Activated B cell treated with CpG ODN at 0.5 μM for 24 hours (primary cell): Measurements from ENCODE around the gene WNT5B. TPM values are rescaled to one million over a fixed set of nuclear protein-coding genes. Genes with fewer than 3 reads are reported as not detected.

Experiments
- ATAC-seq: fragments of 200-7000 bp; cut with Tn5 transposase; one replicate; pipeline ENCODE4 v1.10.0; 2021; ENCODE audit warnings: low read depth, mild to moderate bottlenecking, moderate library complexity
- CTCF ChIA-PET: fragments of 350-600 bp; sonication (Branson Sonifier 250); formaldehyde crosslinking; loops from one replicate; lab custom pipeline; 2021; ENCODE audit warnings: antibody characterized with exemption; lab: Charles Lee
- POLR2A ChIA-PET: fragments of 350-600 bp; sonication (Branson Sonifier 250); formaldehyde crosslinking; loops from one replicate; lab custom pipeline; 2021; ENCODE audit warnings: antibody characterized with exemption; lab: Charles Lee
- DNase-seq: peaks from one replicate; pipeline ENCODE4 v3.0.0; 2022
- H3K27ac Mint-ChIP-seq: one replicate; pipeline ENCODE4 v1.8.0; 2020; ENCODE audit warnings: mixed read lengths
- H3K27me3 Mint-ChIP-seq: one replicate; pipeline ENCODE4 v1.8.0; 2021; ENCODE audit warnings: mixed read lengths
- H3K36me3 Mint-ChIP-seq: one replicate; pipeline ENCODE4 v1.8.0; 2021; ENCODE audit warnings: low read depth, mixed read lengths
- H3K4me1 Mint-ChIP-seq: one replicate; pipeline ENCODE4 v1.8.0; 2021; ENCODE audit warnings: mixed read lengths
- H3K4me3 Mint-ChIP-seq: one replicate; pipeline ENCODE4 v1.8.0; 2020; ENCODE audit warnings: mild to moderate bottlenecking, mixed read lengths
- H3K9me3 Mint-ChIP-seq: one replicate; pipeline ENCODE4 v1.8.0; 2020; ENCODE audit warnings: mixed read lengths
- intact Hi-C: fragments of 100-400 bp; cut with micrococcal nuclease; formaldehyde crosslinking; loops from one replicate; pipeline ENCODE4 v1.15.1; 2024
- total RNA-seq: library from RNA; stranded (reverse); gene quantifications from 2 replicates; pipeline ENCODE4 v1.2.3, GENCODE V29; 2022
- TF ChIP-seq, protein P1 (sequence below): fragments of 200-600 bp; IDR thresholded peaks from one replicate; pipeline ENCODE4 v1.8.0; 2022; ENCODE audit warnings: antibody characterized with exemption, mild to moderate bottlenecking

Gene WNT5B
- total RNA-seq, 1 donor from 2014 or later: 1.0 TPM

GRCh38 chr12:1588575-1588947, 40.5 kb upstream of the WNT5B start:
- CTCF ChIA-PET: interaction anchor here (0.8 to 3.8 kb wide), 5 partner anchors 13 to 496 kb away, joined by 3 to 24 read pairs (median 4); no protein-coding TSS in a partner anchor
- intact Hi-C loops: no loop called here
- DNase-seq (no peak), ATAC-seq (no peak)
- Mint-ChIP-seq H3K4me1 (peaks cover 56% of the 10 kb centered on the region), H3K4me3 (no peak overlapping the region), H3K27me3 (no peaks in the 10 kb centered on the region), H3K9me3 (no peaks in the 10 kb centered on the region), H3K27ac (peak overlapping the region; percentile 42), H3K36me3 (peaks cover 40% of the 10 kb centered on the region)
- POLR2A ChIA-PET: interaction anchor here (0.7 to 1.6 kb wide), 3 partner anchors 13 to 1022 kb away, joined by 3 to 4 read pairs (median 3); no protein-coding TSS in a partner anchor
- TF ChIP-seq, protein P1, sequence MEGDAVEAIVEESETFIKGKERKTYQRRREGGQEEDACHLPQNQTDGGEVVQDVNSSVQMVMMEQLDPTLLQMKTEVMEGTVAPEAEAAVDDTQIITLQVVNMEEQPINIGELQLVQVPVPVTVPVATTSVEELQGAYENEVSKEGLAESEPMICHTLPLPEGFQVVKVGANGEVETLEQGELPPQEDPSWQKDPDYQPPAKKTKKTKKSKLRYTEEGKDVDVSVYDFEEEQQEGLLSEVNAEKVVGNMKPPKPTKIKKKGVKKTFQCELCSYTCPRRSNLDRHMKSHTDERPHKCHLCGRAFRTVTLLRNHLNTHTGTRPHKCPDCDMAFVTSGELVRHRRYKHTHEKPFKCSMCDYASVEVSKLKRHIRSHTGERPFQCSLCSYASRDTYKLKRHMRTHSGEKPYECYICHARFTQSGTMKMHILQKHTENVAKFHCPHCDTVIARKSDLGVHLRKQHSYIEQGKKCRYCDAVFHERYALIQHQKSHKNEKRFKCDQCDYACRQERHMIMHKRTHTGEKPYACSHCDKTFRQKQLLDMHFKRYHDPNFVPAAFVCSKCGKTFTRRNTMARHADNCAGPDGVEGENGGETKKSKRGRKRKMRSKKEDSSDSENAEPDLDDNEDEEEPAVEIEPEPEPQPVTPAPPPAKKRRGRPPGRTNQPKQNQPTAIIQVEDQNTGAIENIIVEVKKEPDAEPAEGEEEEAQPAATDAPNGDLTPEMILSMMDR: no peak

DNA sequence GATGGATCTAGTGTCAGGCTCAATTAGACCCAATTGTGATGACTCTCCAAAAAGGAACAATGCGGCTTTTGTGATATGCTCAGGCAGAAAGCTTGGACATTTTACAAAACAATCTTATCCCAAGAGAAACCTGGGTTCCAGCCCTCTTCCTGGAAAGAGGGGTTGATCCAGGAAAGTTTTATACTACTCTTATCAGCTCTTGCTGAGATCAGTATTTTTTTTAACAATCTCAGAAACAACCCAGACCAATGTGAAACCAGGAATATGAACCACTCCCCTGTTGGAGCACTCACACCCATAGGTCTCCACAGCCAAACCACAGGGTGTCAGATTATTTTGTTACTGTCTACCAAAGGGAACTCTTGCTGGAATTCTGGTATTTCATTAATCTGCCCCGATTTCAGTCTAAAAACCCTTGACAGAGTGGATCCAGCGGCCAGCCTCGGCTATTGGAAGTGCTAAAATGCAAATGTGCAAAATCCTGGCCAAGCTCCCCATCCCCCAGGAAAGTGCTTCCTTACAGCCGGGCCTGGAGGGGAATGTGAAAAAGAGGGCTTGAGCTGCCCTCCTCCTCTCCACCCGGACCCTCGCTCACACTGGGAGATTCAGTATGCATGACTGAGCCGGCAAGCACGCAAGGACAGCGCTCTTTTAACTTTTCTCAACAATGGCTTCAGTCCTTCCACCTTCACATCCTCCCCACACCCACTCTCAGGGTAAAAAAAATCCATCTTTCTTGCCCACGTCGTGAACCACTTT, 38.6 kb upstream of the WNT5B start:
- ATAC-seq (no peak), DNase-seq (no peak)
- ChIA-PET CTCF (interaction anchor here (1.4 to 3.8 kb wide), 2 partner anchors 15 to 472 kb away, joined by 4 to 24 read pairs; no protein-coding TSS in a partner anchor), POLR2A (no interaction called here)
- intact Hi-C loops: loop anchor here (5.0 kb wide), 1 partner anchor 383 kb away; no protein-coding TSS in a partner anchor
- Mint-ChIP-seq H3K9me3 (no peaks in the 10 kb centered on the region), H3K36me3 (peaks cover 37% of the 10 kb centered on the region), H3K27me3 (no peaks in the 10 kb centered on the region), H3K4me1 (peaks cover 62% of the 10 kb centered on the region), H3K27ac (no peak overlapping the region), H3K4me3 (peak overlapping the region; percentile 72)
- TF ChIP-seq, protein P1: no peak

- POLR2A ChIA-PET: no interaction called here
- Mint-ChIP-seq H3K4me1 (peaks cover 67% of the 10 kb centered on the region), H3K36me3 (peaks cover 34% of the 10 kb centered on the region), H3K4me3 (peak overlapping the region; percentile 72), H3K27me3 (no peaks in the 10 kb centered on the region), H3K9me3 (no peaks in the 10 kb centered on the region), H3K27ac (peak overlapping the region; percentile 8)
- TF ChIP-seq, protein P1: no peak
- intact Hi-C loops: loop anchor here (5.0 kb wide), 1 partner anchor 384 kb away; no protein-coding TSS in a partner anchor
- CTCF ChIA-PET: interaction anchor here (1.2 to 3.9 kb wide), 3 partner anchors 14 to 775 kb away, joined by 3 to 22 read pairs (median 4); no protein-coding TSS in a partner anchor
- no peak for DNase-seq
- no peak for ATAC-seq
These were observed 38.0 kb upstream of the WNT5B start for GRCh38 chr12:1591034-1591433.

DNA sequence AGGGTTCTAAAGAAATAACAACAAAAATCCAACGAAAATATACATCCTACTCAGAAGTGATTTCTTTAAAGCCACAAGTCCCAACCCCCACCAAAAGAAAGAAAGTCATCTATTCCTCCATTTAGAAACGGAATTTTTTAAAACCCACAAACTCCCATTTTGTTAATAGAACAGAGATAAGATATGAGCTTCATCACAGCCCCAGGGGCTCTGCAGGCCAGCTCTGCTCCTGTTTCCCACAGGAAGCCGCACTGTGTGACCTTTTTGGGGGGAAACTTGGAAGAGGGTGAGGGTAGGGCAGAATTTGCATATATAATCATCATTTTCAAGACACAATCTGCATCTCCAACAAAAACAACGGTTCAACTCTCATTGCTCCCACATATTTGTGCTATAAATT, 37.5 kb upstream of the WNT5B start:
- Mint-ChIP-seq H3K4me1 (peaks cover 67% of the 10 kb centered on the region), H3K9me3 (no peaks in the 10 kb centered on the region), H3K27me3 (no peaks in the 10 kb centered on the region), H3K4me3 (peak overlapping the region; percentile 92), H3K36me3 (peaks cover 31% of the 10 kb centered on the region), H3K27ac (peak overlapping the region; percentile 92)
- ChIA-PET CTCF (interaction anchor here (1.2 to 3.9 kb wide), 3 partner anchors 12 to 775 kb away, joined by 3 to 22 read pairs (median 16); no protein-coding TSS in a partner anchor), POLR2A (interaction anchor here (2.2 kb wide), 1 partner anchor 10 kb away, joined by 21 read pairs; no protein-coding TSS in a partner anchor)
- TF ChIP-seq, protein P1: no peak
- no peak for DNase-seq
- no peak for ATAC-seq
- intact Hi-C loops: loop anchor here (5.0 kb wide), 1 partner anchor 384 kb away; no protein-coding TSS in a partner anchor
